ENCODE results near the gene ZDHHC14.

DNA sequence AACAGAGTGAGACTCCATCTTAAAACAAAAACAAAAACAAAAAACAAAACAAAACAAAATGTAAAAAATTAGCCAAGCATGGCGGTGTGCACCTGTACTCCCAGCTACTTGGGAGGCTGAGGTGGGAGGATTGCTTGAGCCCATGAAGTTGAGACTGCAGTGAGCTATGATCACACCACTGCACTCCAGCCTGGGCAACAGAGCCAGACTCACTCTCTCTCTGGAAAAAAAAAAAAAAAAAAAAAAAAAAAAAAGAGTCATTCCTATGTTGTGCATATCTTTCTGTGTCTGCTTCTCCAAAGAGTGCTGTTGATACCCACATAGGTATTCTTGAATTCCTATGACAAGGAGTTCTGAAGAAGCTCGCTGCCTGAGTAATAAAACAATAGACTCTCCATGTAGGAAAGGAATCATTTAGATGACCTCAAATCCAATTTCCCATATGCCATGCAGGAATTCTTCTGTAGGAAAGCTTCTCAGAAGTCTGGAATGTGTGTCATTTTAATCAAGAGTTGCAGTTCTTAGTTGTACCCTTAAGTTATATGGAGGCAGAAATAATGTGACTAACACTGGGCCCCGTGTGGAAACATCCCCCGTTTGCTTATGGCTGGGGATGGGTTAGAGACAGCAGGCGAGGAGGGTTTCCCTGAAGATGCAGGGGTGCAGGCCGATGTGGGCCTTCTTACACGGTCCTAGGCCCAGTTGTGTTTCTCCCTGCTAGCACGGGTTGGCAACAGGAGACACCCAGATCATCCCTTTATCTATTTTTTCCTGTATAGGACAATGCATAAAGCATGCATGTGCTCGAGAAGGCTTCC, 79.4 kb downstream of the ZDHHC14 start:
- TF ChIP-seq, protein P1, sequence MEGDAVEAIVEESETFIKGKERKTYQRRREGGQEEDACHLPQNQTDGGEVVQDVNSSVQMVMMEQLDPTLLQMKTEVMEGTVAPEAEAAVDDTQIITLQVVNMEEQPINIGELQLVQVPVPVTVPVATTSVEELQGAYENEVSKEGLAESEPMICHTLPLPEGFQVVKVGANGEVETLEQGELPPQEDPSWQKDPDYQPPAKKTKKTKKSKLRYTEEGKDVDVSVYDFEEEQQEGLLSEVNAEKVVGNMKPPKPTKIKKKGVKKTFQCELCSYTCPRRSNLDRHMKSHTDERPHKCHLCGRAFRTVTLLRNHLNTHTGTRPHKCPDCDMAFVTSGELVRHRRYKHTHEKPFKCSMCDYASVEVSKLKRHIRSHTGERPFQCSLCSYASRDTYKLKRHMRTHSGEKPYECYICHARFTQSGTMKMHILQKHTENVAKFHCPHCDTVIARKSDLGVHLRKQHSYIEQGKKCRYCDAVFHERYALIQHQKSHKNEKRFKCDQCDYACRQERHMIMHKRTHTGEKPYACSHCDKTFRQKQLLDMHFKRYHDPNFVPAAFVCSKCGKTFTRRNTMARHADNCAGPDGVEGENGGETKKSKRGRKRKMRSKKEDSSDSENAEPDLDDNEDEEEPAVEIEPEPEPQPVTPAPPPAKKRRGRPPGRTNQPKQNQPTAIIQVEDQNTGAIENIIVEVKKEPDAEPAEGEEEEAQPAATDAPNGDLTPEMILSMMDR (IDR thresholded peaks at IDR 0.05) = no peak
- no peak for TF ChIP-seq EP300 (IDR thresholded peaks at IDR 0.05)
